ENCODE data around the gene SLC6A3.

SLC6A3 gene

DNA sequence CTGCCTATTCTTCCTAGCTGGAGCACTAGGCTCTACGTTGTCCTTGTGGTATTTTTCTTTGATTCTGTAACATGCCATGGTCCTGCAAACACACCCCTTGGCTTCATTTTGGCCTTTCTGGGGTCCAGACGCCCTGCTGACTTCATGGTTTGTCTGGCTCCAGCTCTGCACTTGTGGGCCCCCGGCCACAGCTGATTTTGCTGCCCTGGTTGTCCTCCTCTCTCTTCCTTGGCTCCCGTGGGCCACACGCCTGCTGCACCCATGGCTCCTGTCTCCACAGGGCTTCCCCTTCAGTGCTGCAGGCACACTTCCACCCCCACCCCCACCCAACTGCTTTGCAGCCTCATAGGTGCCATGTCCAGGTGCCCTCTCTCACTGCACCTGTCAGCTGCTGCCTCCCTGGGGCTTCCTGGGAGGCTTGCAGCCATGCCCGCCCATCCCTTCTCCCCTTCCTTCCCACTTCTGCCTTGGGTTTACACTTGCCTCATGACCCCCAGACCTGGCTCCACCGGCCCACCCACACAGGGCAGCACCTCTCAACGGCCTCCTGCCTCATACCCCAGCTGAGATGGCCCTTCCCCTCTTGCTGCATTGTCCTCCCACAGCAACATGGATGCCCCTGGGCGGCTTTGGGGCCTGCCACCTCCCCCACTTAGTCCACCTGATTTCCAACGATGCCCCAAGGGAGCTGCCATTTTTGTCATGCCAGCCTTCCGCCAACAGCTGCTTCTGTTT, 25.6 kb downstream of the SLC6A3 start:
- DNase-seq = no peak

DNA sequence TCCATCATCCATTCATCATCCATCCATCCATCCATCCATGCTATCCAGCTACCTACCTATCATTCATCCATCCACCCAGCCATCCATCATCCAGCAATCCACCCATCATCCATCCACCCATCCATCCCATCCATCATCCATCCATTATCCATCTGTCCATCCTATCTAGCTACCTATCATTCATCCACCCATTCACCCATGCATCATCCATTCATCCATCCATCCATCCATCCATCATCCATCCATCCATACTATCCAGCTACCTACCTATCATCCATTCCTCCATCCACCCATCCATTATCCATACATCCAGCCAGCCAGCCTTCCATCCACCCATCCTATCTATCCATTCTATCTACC, 26.3 kb downstream of the SLC6A3 start:
- DNase-seq = no peak

DNA sequence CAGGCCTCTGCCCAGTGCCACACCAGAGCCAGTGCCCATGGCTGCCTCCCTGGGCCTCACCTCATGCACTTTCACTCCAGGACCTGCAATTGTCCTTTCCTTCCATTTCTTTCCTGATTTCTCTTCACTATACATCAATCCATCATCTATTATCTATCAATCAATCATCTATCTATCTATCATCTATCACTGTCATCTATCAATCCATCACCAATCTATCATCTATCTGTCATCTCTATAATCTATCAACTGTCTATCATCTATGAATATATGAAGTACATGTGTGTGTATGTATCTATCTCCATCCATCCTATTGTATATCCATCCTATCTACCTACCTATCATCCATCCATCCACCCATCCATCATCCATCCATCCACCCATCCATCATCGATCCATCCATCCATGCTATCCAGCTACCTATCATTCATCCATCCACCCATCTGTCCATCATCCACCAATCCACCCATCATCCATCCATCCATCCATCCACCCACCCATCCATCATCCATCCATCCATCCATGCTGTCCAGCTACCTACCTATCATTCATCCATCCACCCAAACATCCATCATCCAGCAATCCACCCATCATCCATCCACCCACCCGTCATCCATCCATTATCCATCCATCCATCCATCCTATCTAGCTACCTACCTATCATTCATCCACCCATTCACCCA, 26.9 kb downstream of the SLC6A3 start:
- no peak for DNase-seq

DNA sequence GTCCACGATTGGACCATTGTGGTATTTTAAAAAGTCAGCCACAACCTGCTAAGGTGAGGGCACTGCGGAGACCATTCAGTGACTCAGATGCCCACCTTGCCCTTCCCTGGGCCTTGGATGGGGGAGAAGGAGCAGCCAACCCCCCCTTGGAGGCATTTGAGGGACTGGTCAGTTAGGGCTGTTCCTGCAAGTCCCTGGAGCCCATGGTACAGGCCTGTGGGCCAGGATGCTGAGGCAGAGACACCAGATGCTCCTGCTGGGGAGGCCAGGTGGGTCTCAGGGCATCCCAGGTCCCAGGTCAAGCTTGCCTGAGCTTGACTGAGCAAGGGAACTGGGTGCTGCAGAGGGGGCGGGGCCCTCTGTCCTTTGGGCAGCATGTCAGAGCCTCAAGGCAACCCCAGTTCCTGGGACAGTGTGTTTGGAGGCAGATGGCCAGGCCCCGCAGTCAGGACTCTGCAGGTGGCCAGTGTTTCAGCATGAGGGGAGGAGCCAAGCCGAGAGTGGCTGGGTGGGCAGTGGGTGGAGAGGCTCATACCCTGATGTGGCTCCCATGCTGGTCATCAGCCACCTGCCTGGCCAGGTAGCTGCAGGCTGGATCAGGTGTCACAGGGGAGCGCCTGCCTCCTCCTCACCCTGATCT, 27.5 kb downstream of the SLC6A3 start:
- DNase-seq = no peak

DNA sequence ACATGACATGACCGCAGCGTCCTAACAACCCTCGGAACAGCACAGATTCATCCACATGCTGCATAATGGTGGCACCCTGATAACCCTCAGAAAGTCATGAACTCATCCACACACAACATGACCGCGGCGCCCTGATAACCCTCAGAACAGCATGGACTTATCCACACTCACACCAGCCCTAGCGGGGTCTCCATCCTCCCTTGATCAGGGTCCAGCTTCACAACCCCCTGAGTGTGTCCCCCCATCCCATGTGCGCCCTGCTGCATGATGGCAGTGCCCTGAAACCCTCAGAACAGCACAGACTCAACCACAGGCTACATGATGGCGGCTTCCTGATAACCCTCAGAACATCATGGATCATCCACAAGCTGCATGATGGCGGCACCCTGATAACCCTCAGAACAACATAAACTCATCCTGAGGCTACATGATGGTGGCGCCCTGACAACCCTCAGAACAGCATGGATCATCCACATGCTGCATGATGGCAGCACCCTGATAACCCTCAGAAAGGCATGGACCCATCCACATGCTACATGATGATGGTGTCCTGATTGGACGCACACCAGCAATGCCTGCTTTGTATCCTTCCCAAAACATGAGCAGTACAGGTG, 28.3 kb downstream of the SLC6A3 start:
- DNase-seq = no peak

DNA sequence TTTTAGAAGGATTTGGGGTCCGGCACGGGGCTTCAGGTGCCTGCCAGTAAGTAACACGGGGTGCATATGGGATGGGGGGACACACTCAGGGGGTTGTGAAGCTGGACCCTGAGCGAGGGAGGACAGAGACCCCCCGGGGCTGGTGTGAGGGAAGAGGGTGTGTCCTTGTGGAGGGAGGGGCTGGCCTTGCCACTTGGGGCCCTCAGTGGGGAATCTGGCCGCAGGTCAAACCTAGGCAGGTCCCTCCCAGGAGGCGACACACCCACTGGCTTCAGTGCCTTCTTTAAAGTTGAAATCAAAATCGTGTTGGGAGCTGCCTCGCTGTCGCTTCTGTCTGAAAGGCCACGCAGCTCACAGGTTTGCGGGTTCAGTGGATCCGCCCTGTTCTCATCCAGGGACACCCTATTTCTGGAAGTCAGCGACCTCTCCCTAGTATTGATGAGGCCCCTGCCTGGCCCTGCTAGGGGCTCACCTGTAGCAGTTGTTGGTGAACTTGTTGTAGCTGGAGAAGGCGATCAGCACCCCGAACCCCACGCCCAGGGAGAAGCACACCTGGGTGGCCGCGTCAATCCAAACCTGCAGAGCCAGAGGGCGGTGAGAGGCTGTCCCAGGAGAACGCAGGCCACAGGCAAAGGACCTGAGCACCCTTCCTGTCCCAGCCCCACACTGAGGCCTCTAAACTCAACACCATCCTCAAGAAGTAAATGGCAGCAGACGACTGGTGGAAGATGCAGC, 29.4 kb downstream of the SLC6A3 start:
- no peak for DNase-seq

DNA sequence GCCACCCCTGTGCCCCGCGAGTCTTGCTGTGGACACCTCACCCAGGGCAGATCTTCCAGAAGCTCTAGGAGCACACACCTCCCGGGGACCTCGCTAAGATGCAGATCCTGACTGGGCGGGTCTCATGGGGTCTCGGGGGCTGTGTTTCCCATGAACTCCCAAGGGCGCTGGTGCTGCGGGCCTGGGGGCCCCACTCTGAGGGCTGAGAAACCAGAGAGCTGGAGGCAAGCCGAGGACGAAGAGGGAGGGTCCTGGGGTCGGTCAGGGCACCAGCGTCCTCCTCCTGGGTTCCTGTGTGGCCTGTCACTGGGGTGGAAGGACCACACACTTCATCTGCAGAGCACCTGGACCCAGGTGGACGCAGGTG, 30.2 kb downstream of the SLC6A3 start:
- no peak for DNase-seq

DNA sequence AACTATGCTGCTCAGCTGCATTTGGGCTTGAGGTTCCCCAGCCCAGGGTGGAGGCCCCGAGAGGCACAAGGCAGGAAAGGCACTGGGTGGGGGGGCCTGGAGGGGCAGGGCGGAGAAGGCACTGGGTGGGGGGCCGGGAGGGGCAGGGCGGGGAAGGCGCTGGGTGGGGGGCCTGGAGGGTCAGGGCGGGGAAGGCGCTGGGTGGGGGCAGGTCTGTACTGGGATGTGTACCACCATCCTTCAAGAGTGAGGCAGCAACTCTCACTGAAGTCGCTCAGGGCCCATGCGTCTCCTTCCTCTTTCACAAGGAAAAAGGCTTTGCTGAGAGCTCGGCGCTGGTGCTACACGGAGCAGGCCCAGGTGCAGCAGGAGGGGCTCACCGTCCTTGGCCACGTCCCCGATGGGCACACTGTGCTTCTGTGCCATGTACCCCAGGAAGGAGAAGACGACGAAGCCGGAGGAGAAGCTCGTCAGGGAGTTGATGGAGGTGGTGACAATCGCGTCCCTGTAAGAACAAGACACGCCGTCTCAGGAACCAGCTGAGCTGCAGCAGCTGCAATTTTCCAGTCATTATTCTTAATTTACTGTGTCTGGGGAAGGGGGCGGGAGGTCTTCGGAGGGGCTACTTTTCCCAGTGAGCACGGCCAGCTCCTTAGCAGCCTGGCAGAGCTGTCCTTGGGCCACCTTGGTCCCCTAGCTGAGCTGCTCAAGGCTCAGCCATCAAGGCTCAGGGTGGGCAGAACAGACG, 30.8 kb downstream of the SLC6A3 start:
- no peak for DNase-seq

DNA sequence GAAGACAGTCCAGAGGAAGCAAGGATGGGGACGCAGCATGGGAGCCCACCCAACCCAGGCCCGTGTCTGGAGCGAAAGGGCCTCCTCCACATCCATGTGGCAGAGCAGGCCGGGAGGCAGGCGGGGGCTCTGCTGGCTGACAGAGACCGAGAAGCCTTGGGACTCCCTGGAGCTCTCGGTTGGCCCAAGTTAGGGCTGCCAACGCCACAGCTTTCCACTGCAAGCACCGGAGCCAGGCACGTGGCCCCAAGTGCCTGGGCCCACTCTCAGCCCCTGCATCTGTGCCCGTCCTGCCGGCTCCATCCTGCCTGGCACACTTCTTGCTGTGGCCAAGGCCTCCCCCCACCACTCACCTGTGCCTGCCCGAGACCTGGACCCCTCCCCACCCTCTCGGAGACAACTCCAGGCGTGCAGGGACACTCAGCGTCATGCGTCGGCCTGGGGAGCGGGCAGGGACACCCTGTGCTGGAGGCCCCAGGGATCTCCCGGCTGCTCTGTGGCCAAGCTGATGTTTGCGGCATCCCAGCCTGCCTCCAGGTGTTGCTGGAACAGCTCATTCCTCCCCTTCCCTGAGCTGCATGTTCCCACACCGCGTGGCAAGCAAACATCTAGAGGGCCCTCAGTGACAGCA, 31.5 kb downstream of the SLC6A3 start:
- no peak for DNase-seq

DNA sequence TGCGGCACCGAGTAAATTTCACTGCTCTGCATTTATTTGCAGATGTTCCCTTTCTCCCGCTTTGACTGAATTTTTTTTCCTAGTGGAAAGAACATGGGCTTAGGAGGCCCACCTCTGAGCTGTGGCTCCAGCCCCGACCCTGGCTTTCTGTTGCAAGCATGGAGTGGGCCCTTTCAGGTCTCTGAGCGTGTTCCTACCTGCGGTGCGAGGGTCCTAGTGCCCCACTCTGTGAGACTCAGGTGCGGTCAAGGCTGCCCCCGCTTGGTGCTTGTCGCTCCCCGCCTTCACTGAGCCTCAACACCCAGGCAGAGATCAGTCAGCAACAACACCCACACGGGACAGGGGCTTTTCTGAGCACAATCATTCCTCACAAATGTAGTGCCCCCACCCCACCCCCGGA, 32.0 kb downstream of the SLC6A3 start:
- DNase-seq = no peak

DNA sequence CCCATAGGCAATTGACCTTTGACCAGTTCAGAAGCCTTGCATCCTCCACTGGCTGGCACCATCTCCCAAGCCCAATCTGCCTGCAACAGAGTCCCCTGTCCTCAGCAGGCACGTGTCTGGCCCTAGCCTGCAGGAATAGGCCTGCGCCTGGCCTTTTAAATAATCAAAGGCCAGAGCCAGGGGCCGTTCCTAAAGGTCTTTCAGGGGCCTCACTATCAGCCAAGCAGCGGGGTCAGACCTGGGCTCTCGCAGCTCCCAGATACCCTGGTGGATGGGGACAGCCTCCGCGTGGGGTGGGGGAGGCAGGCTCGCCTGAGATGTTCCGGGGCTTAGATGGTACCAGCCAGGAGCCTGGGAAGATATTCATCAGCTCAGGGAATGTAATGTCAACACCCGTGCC, 32.6 kb downstream of the SLC6A3 start:
- DNase-seq = no peak

DNA sequence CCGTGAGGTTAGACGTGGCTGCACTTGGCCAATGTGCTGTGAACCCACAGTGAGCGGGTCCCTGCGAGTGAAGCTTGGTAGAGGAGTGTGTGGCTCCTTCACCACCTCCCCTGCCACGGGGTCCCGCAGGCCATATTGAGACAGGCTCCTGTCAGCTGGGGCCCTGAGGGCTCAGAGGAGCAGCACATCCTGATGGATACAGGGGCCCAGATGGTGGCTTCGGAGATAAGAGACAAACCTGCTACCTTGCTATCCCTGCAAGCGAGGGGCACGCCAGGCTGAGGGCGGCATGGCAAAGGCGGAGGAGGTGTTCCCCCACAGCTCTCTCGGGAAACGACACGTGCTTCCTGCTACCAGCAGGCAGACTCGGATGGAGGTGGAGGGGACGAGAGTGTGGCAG, 33.1 kb downstream of the SLC6A3 start:
- DNase-seq = no peak

DNA sequence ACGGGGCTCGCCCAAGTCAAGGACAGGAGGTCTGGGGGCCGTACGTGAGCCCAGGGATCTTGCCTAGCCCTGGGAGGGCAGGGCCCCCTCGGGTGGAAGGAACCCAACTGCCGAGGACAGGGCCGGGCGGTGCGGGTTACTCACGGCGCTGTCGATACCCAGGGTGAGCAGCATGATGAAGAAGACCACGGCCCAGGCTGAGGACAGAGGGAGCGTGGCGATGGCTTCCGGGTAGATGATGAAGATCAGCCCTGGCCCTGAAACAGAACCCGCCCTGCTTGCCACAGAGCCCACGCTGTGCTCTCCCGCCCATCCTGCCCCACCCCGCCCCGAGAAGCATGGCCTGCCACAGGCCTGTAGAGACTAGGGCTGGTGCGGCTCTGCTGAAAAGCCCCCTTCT, 34.1 kb downstream of the SLC6A3 start:
- no peak for DNase-seq

DNA sequence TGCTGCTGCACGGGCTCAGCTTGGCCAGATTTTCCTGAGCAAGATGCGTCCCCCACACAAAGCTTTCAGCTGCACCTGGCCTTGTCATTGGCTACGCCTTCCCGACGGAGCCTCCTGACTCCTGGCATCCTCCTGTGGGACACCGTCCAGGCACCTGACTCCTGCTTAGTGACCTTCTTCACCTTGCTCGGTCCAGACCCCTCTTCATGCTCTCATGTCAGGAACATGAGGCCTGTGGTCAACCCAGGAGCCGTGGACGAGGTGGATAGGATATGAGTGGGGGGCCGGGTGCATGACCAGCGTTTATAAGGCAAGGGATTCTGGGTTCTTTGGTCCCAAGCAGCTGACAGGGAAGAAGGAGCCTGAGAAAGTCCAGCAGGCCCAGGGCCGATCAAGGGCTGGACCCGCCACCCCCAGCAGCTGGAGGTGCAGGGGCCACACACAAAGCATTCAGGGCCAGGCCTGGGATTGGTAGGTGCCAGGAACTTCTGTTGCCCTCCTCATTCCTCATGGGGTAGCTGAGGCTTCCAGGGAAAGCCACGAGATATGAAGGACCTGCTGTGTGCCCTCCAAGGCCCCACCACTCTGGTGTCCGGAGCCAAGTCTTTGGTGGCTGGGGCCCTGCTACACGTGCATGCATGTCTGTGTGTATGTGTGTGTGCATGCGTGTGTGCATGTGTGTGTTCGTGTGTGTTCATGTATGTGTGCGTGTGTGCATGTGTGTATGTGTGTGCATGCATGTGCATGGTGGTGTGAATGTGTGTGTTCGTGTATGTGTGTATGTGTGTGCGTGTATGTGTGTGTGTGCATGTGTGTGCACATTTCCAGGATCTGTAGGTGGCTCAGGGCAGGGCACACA, 34.9 kb downstream of the SLC6A3 start:
- no peak for DNase-seq

DNA sequence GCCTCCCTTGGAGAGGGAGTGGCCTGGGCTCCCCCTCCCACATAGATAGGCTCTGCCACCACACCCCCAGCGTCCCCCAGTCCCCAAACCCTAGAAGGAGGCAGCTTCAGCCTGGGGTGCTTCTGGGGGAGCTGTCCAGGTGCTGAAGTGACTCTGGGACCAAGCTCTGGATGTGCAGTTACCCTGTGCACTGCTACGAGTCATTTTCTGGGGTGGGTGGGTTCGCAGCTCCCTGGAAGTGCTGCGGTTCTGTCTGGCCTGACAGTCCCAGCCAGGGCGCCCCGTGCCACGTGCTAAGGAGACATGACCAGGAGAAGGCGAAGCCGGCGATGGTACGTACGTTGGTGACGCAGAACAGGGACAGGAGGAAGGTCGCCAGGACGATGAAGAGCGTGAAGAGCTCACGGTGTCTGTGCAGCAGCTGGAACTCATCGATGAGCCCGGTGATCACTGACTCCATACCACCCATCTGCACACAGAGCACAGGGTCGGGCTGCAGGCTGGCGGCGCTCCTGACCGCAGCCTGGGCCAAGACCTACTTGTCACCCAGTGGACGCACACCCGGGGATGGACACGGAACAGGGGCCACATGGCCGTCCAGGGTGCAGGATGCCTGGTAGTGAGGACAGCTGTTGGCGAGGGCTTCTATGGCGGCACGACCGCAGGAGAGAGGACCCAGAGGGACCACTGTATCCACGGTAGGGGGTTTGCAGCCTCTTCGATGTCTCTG, 35.7 kb downstream of the SLC6A3 start:
- no peak for DNase-seq

DNA sequence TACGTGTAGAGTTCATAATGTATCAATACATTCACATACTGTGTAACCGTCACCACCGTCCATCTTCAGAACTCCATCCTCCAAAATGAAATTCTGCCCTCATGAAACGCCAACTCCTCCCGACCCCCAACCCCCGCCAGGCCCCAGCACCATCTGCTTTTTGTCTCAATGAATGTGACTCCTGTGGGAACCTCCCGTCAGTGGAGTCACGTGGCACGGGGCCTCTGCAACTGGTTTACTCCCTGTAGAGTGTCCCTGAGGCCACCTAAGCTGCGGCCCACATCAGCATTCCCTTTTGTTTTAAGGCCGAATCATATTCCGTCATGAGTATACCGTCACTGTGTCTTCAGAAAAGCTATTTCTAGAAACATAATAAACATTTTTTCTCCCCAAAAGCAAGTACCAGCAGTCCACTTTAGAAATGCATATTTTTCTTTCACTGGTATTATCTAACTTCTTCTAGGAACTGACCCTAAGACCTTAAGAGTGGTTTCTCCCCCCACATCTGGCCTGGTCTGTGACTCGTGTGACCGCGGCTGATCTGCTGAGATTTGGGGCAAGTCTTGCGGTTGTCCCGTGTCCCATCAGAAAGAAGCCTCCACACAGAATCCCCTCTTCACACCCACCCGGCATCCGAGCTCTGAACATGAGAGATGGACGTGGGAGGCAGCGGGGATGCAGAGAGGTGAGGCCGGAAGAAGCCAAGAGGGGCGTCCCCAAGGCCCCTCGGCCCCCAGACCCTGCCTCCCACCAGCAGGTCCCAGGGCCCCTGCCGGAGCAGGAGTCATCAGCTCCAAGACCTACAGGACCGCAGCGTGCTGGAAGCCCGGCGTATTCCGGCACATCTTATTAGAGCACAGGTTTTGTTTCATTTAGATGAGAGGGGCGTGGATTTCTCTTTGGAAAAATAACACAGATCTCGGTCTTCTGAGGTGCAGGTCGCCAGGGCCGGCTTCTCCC, 38.3 kb downstream of the SLC6A3 start:
- DNase-seq = no peak

DNA sequence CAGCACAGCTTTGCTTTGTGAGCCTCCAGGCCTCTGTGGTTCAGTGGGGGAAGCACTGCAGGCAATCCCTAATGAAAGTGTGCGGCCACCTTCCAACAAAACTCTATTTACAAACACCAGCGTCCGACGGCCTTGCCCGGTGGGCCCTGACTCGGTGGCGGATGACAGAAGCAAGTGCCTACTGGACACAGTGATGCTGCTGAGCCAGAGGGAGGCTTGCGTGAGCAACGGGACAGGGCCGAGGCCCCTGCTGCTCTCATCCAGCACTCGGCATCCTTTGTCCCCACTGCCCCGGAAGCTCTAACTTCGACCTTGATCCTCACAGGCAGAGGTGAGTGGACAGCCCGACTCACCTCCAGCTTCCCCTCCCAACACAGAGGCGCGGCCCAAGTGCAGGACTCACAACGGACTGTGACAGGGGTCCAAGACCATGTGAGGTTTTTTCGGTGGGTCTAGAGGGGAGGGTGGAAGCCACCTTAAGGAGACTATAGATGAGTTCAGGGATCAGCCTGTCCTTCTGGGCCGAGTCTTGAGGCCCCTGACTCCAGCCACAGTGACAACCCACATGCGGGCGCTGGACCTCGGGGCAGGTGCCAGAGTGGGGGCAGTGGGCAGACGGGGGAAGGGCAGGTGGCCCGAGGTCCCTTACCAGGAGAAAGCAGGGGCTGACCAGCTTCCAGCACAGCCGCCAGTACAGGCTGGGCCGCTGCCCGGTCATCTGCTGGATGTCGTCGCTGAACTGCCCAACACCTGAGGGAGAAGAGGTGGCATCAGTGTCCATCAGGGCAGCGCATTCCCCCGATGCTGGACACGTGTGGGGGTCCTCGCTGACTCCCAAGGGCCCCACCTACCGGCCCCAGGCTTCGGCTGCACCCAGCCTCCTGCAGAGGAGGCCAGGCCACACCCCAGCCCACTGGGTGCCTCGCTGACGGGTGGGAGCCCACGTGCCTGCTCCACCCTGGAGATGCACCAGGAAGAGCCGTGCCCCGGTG, 39.4 kb downstream of the SLC6A3 start:
- no peak for DNase-seq

DNA sequence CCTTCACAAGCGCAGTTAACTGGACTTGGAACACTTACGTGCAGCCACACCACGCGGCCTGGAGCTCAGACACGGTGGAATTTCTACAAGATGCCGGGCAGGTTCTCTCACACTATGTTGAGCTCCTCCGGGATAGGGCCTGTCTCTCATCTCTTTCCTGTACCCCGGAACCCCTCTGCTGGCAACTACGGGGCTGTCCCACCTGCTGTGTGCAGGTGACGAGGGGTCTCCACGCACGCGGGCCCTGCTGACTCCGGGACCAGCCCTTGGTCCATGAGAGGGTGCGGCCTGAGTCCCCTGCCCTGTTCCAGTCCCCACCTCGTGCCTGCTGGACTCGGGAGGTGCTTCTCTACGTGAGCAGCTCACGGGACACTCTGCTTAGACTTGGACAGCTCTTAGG, 40.1 kb downstream of the SLC6A3 start:
- no peak for DNase-seq
